ENCODE measurements around the gene PDK2.
A peak's percentile ranks its signal among the peaks of the same experiment; 100 is the strongest.
"Not testable (repeated sequence)": the region's sequence is repeated elsewhere in the genome, so short reads cannot be mapped to it uniquely, and the experiment has no call there.

Gene PDK2

GRCh38 chr17:50059256-50059655 is 35.9 kb upstream of the PDK2 start:
- Histone ChIP-seq H3K14ac (ENCODE audit: low read length) (no peak overlapping the region), H3K9me3 (ENCODE audit: insufficient read depth, low read depth, low read length) (no peaks in the 10 kb centered on the region), H3K27ac (ENCODE audit: low read depth, low read length) (peak overlapping the region; percentile 22), H2AK5ac (ENCODE audit: low read length) (no peak overlapping the region), H2BK5ac (ENCODE audit: low read depth, low read length, poor library complexity) (peak overlapping the region; percentile 1), H4K91ac (ENCODE audit: low read depth, low read length) (peak overlapping the region; percentile 1), H3K23ac (ENCODE audit: low read length) (no peak overlapping the region), H2BK120ac (ENCODE audit: insufficient read depth, low read length, poor library complexity) (no peak overlapping the region), H2BK12ac (ENCODE audit: low read length) (no peak overlapping the region), H3K79me1 (ENCODE audit: low read length) (peaks cover 25% of the 10 kb centered on the region), H3K27me3 (ENCODE audit: insufficient read depth, low read length) (no peaks in the 10 kb centered on the region), H3K4me1 (ENCODE audit: control insufficient read depth in 1 of 2, insufficient read depth in 2 of 2, low read length in 2 of 2) (peaks cover 49 to 57% of the 10 kb centered on the region in 2 experiments), H3K79me2 (ENCODE audit: control insufficient read depth, insufficient read depth, low read length, poor library complexity) (peaks cover 17% of the 10 kb centered on the region), H3K4me3 (ENCODE audit: low read depth, low read length) (no peak overlapping the region), H3K4me2 (ENCODE audit: low read length) (no peak overlapping the region), H3K36me3 (ENCODE audit: control insufficient read depth in 1 of 2, insufficient read depth in 2 of 2, low read length in 2 of 2) (peaks cover 2% of the 10 kb centered on the region in 2 experiments), H3K4ac (ENCODE audit: low read depth, low read length) (no peak overlapping the region), H4K12ac (ENCODE audit: low read depth, low read length) (no peak overlapping the region), H4K8ac (ENCODE audit: low read depth, low read length) (no peak overlapping the region), H2AFZ (ENCODE audit: insufficient read depth, low read length, poor library complexity) (no peak overlapping the region), H3K9ac (ENCODE audit: low read length) (peak overlapping the region; percentile 28), H3K18ac (ENCODE audit: low read length) (peak overlapping the region; percentile 10)
- peak; percentile 90 to 91 for DNase-seq
- no CpG with 5 or more reads among the region's 4 CpGs for WGBS (ENCODE audit: extremely low coverage, insufficient coverage, insufficient read length)

- H4K91ac ChIP-seq (ENCODE audit: low read depth, low read length), result peak overlapping the region; percentile 41
- H3K79me1 ChIP-seq (ENCODE audit: low read length), result peaks cover 29% of the 10 kb centered on the region
- no CpG with 5 or more reads among the region's 5 CpGs for WGBS (ENCODE audit: extremely low coverage, insufficient coverage, insufficient read length)
- H2BK120ac ChIP-seq (ENCODE audit: insufficient read depth, low read length, poor library complexity), result no peak overlapping the region
- DNase-seq, result no peak
- H3K27me3 ChIP-seq (ENCODE audit: insufficient read depth, low read length), result no peaks in the 10 kb centered on the region
- no peak overlapping the region for H3K23ac ChIP-seq (ENCODE audit: low read length)
- peak overlapping the region; percentile 3 for H2BK12ac ChIP-seq (ENCODE audit: low read length)
- no peak overlapping the region for H3K9ac ChIP-seq (ENCODE audit: low read length)
- no peak overlapping the region for H3K14ac ChIP-seq (ENCODE audit: low read length)
- H3K36me3 ChIP-seq (ENCODE audit: control insufficient read depth in 1 of 2, insufficient read depth in 2 of 2, low read length in 2 of 2), result peaks cover 2% of the 10 kb centered on the region in 2 experiments
- peak overlapping the region; percentile 40 for H3K18ac ChIP-seq (ENCODE audit: low read length)
- H3K4ac ChIP-seq (ENCODE audit: low read depth, low read length), result peak overlapping the region; percentile 2
- H4K8ac ChIP-seq (ENCODE audit: low read depth, low read length), result no peak overlapping the region
- H3K4me1 ChIP-seq (ENCODE audit: control insufficient read depth in 1 of 2, insufficient read depth in 2 of 2, low read length in 2 of 2), result peaks cover 53 to 62% of the 10 kb centered on the region in 2 experiments
- peak overlapping the region; percentile 22 for H3K27ac ChIP-seq (ENCODE audit: low read depth, low read length)
- no peak overlapping the region for H2AFZ ChIP-seq (ENCODE audit: insufficient read depth, low read length, poor library complexity)
- H3K9me3 ChIP-seq (ENCODE audit: insufficient read depth, low read depth, low read length), result no peaks in the 10 kb centered on the region
- H3K4me2 ChIP-seq (ENCODE audit: low read length), result no peak overlapping the region
- no peak overlapping the region for H4K12ac ChIP-seq (ENCODE audit: low read depth, low read length)
- H3K4me3 ChIP-seq (ENCODE audit: low read depth, low read length), result no peak overlapping the region
- H2BK5ac ChIP-seq (ENCODE audit: low read depth, low read length, poor library complexity), result no peak overlapping the region
- H2AK5ac ChIP-seq (ENCODE audit: low read length), result peak overlapping the region; percentile 1
- peaks cover 17% of the 10 kb centered on the region for H3K79me2 ChIP-seq (ENCODE audit: control insufficient read depth, insufficient read depth, low read length, poor library complexity)
Observed at GRCh38 chr17:50059759-50060273, 35.3 kb upstream of the PDK2 start.

DNA sequence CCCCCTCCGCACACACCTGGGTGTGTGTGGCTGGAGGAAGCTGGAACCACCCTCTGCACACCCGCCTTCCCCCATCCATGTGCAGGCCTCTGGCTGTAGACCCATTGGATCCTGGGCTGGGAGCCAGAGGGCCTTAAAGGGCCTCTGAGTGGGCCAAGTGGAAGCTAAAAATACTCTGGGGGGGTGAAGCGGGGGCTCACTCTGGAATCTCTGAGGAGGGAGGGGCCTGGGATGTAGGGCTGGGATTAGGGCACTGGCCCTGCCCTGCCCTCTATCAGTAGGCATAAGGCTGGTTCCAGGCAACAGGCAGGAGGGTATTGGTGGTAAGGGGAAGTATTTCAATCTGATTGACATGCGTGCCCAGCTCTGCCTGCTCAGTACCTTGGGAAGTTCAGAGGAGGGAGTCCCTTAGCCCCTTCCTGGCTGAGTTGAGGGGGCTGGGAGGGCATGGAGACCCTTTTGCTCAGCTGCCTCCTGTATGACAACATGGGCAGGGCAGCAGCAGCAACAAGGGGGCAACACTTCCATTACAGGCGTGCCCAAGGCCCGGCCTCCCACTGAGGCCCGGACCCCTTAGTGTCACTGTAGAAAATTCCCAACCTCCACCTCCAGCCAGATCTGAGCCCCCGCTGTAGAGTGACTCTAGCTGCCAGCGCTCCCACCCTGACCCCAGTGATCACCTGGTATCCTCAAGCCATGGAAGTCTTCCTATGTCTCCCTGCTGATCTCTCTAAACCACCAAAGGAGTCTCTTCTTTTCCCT is 34.0 kb upstream of the PDK2 start:
- no peak overlapping the region for H3K27ac ChIP-seq (ENCODE audit: low read depth, low read length)
- H2BK120ac ChIP-seq (ENCODE audit: insufficient read depth, low read length, poor library complexity), result no peak overlapping the region
- H3K14ac ChIP-seq (ENCODE audit: low read length), result no peak overlapping the region
- peak overlapping the region; percentile 2 for H4K91ac ChIP-seq (ENCODE audit: low read depth, low read length)
- H2BK12ac ChIP-seq (ENCODE audit: low read length), result no peak overlapping the region
- no peak for DNase-seq
- H3K18ac ChIP-seq (ENCODE audit: low read length), result peak overlapping the region; percentile 48
- H3K4ac ChIP-seq (ENCODE audit: low read depth, low read length), result peak overlapping the region; percentile 2
- H3K79me2 ChIP-seq (ENCODE audit: control insufficient read depth, insufficient read depth, low read length, poor library complexity), result peaks cover 15% of the 10 kb centered on the region
- H3K4me2 ChIP-seq (ENCODE audit: low read length), result no peak overlapping the region
- WGBS (ENCODE audit: extremely low coverage, insufficient coverage, insufficient read length), result no CpG with 5 or more reads among the region's 9 CpGs
- H3K9me3 ChIP-seq (ENCODE audit: insufficient read depth, low read depth, low read length), result no peaks in the 10 kb centered on the region
- no peak overlapping the region for H4K12ac ChIP-seq (ENCODE audit: low read depth, low read length)
- no peak overlapping the region for H2AFZ ChIP-seq (ENCODE audit: insufficient read depth, low read length, poor library complexity)
- H4K8ac ChIP-seq (ENCODE audit: low read depth, low read length), result no peak overlapping the region
- no peak overlapping the region for H3K23ac ChIP-seq (ENCODE audit: low read length)
- H3K4me1 ChIP-seq (ENCODE audit: control insufficient read depth in 1 of 2, insufficient read depth in 2 of 2, low read length in 2 of 2), result peaks cover 59 to 67% of the 10 kb centered on the region in 2 experiments
- no peak overlapping the region for H3K4me3 ChIP-seq (ENCODE audit: low read depth, low read length)
- H2BK5ac ChIP-seq (ENCODE audit: low read depth, low read length, poor library complexity), result no peak overlapping the region
- no peaks in the 10 kb centered on the region for H3K27me3 ChIP-seq (ENCODE audit: insufficient read depth, low read length)
- no peak overlapping the region for H2AK5ac ChIP-seq (ENCODE audit: low read length)
- H3K79me1 ChIP-seq (ENCODE audit: low read length), result peaks cover 23% of the 10 kb centered on the region
- peaks cover 3 to 4% of the 10 kb centered on the region in 2 experiments for H3K36me3 ChIP-seq (ENCODE audit: control insufficient read depth in 1 of 2, insufficient read depth in 2 of 2, low read length in 2 of 2)
- no peak overlapping the region for H3K9ac ChIP-seq (ENCODE audit: low read length)

GRCh38 chr17:50061713-50062045 is 33.5 kb upstream of the PDK2 start:
- H2AK5ac ChIP-seq (ENCODE audit: low read length); H3K4me2 ChIP-seq (ENCODE audit: low read length); H4K12ac ChIP-seq (ENCODE audit: low read depth, low read length); H3K36me3 ChIP-seq (ENCODE audit: control insufficient read depth in 1 of 2, insufficient read depth in 2 of 2, low read length in 2 of 2); H4K91ac ChIP-seq (ENCODE audit: low read depth, low read length); H3K18ac ChIP-seq (ENCODE audit: low read length); H3K9me3 ChIP-seq (ENCODE audit: insufficient read depth, low read depth, low read length); H3K4me3 ChIP-seq (ENCODE audit: low read depth, low read length); H3K14ac ChIP-seq (ENCODE audit: low read length); H2BK120ac ChIP-seq (ENCODE audit: insufficient read depth, low read length, poor library complexity); H2BK12ac ChIP-seq (ENCODE audit: low read length); H4K8ac ChIP-seq (ENCODE audit: low read depth, low read length); H3K4ac ChIP-seq (ENCODE audit: low read depth, low read length); H2AFZ ChIP-seq (ENCODE audit: insufficient read depth, low read length, poor library complexity); H2BK5ac ChIP-seq (ENCODE audit: low read depth, low read length, poor library complexity); H3K9ac ChIP-seq (ENCODE audit: low read length); H3K27me3 ChIP-seq (ENCODE audit: insufficient read depth, low read length); H3K27ac ChIP-seq (ENCODE audit: low read depth, low read length); H3K23ac ChIP-seq (ENCODE audit: low read length): not testable (repeated sequence)
- Histone ChIP-seq H3K4me1 (ENCODE audit: control insufficient read depth in 1 of 2, insufficient read depth in 2 of 2, low read length in 2 of 2) (peaks cover 59 to 67% of the 10 kb centered on the region in 2 experiments), H3K79me2 (ENCODE audit: control insufficient read depth, insufficient read depth, low read length, poor library complexity) (peaks cover 11% of the 10 kb centered on the region), H3K79me1 (ENCODE audit: low read length) (peaks cover 18% of the 10 kb centered on the region)
- no CpG with 5 or more reads among the region's 10 CpGs for WGBS (ENCODE audit: extremely low coverage, insufficient coverage, insufficient read length)
- peak; percentile 44 to 52 for DNase-seq

All from trophoblast cell (in vitro differentiated cells and primary cell).